Upper lobe of left lung (tissue), 4 donors: ENCODE data around the gene DHX57.

ENCODE experiments used
- CTCF ChIP-seq, 6 experiments: fragments of 450-650 bp in 4 of 6; fragments of 200-600 bp in 2 of 6; sonication (generic) in 2 of 6; IDR thresholded peaks; one replicate each; pipeline ENCODE4 v1.5.1; 2016 to 2019; ENCODE audit warnings: antibody characterized with exemption in 6 of 6
- EP300 ChIP-seq, 4 donors: sonication (generic); formaldehyde crosslinking; IDR thresholded peaks; one replicate each; pipeline ENCODE4 v1.5.1; 2017; ENCODE audit warnings: antibody characterized with exemption in 4 of 4, control low read depth in 2 of 4
- POLR2A ChIP-seq, 4 donors: fragments of 450-650 bp; IDR thresholded peaks; one replicate each; pipeline ENCODE4 v1.5.1; 2016 to 2017; ENCODE audit warnings: antibody characterized with exemption in 4 of 4, mild to moderate bottlenecking in 2 of 4
- POLR2AphosphoS5 ChIP-seq, 2 donors: sonication (generic); formaldehyde crosslinking; IDR thresholded peaks; one replicate each; pipeline ENCODE4 v1.5.1; 2017; ENCODE audit warnings: antibody characterized with exemption in 2 of 2

DNA sequence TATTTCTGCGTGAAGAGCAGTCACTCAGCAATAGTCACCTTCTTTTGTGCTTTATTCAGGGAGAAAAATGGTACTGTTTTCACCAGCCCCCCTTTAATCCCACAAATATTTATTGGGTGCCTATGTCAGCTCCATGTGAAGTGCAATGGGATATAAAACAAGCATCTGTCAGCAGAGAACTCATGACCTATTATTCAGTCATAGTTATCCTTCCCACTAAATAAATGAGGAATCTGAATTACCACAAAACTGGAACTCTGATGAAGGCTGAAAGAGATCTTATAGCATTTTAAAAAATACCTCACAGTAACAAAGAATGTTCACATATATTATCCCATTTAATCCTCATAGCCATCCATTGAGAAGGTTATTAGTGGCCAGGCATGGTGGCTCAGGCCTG lies 45.8 kb downstream of the DHX57 start:
- TF ChIP-seq POLR2A (IDR thresholded peaks at IDR 0.05) (no peak), CTCF (IDR thresholded peaks at IDR 0.05) (no peak), POLR2AphosphoS5 (IDR thresholded peaks at IDR 0.05) (no peak), EP300 (IDR thresholded peaks at IDR 0.05) (no peak)
